ENCODE measurements around the gene OR10AD1. TPM values are rescaled to one million over a fixed set of nuclear protein-coding genes. Genes with fewer than 3 reads are reported as not detected.
A peak's percentile ranks its signal among the peaks of the same experiment; 100 is the strongest.

The OR10AD1 gene
- total RNA-seq, 3 donors from 2014 or later: not detected

- peaks cover 2 to 27% of the 10 kb centered on the region in 2 donors for H3K27me3 ChIP-seq
- no peak for TF ChIP-seq CTCF (IDR thresholded peaks at IDR 0.05)
- no peak for TF ChIP-seq POLR2AphosphoS5 (IDR thresholded peaks at IDR 0.05)
- no peak for TF ChIP-seq POLR2A (IDR thresholded peaks at IDR 0.05)
- intact Hi-C loops (cut with DNase I; ENCODE audit: low total_unique reads): no loop called here
- peak overlapping the region in 2 of 3 donors; percentile 65 to 88 for H3K4me3 ChIP-seq
- peaks cover 0 to 6% of the 10 kb centered on the region in 2 donors for H3K4me1 ChIP-seq
- H3K9me3 ChIP-seq: no peaks in the 10 kb centered on the region
- DNase-seq (ENCODE audit: low spot score in 2 of 2): no peak
- H3K36me3 ChIP-seq: no peaks in the 10 kb centered on the region
- no peak overlapping the region for H3K27ac ChIP-seq
These were observed 18.6 kb downstream of the OR10AD1 start for GRCh38 chr12:48184549-48184922.

GRCh38 chr12:48183876-48184548 lies 19.1 kb downstream of the OR10AD1 start:
- Histone ChIP-seq H3K27me3 (peaks cover 2 to 27% of the 10 kb centered on the region in 2 donors), H3K27ac (peak overlapping the region in 1 of 2 donors; percentile 75)
- intact Hi-C loops (cut with DNase I; ENCODE audit: low total_unique reads): no loop called here

GRCh38 chr12:48183091-48183875 lies 19.8 kb downstream of the OR10AD1 start, which contains the start of gene CCDC184:
Gene CCDC184 (plus strand): TSS chr12:48183644. CDS start chr12:48184123, 479 bp downstream.
- H3K4me3 ChIP-seq: peak within 1 kb of the TSS; percentile 59 to 88 (median 65)
- H3K27ac ChIP-seq: peak within 1 kb of the TSS in 1 of 2 donors; percentile 75
- no peak for TF ChIP-seq POLR2AphosphoS5 (IDR thresholded peaks at IDR 0.05)
- TF ChIP-seq POLR2A (IDR thresholded peaks at IDR 0.05): no peak
- no peak for TF ChIP-seq CTCF (IDR thresholded peaks at IDR 0.05)
- no peak for DNase-seq (ENCODE audit: low spot score in 2 of 2)
- no peaks in the 10 kb centered on the region for H3K9me3 ChIP-seq
- peaks cover 2 to 32% of the 10 kb centered on the region in 2 donors for H3K27me3 ChIP-seq
- intact Hi-C loops (cut with DNase I; ENCODE audit: low total_unique reads): no loop called here
- no peaks in the 10 kb centered on the region for H3K36me3 ChIP-seq
- peaks cover 0 to 6% of the 10 kb centered on the region in 2 donors for H3K4me1 ChIP-seq

More at GRCh38 chr12:48183876-48184548, 19.1 kb downstream of the OR10AD1 start:
- H3K4me3 ChIP-seq: peak overlapping the region; percentile 59 to 88 (median 65)
- H3K4me1 ChIP-seq: peaks cover 0 to 6% of the 10 kb centered on the region in 2 donors
- H3K36me3 ChIP-seq: no peaks in the 10 kb centered on the region
- no peak for TF ChIP-seq CTCF (IDR thresholded peaks at IDR 0.05)
- TF ChIP-seq POLR2AphosphoS5 (IDR thresholded peaks at IDR 0.05): no peak
- no peak for TF ChIP-seq POLR2A (IDR thresholded peaks at IDR 0.05)
- no peak for DNase-seq (ENCODE audit: low spot score in 2 of 2)
- H3K9me3 ChIP-seq: no peaks in the 10 kb centered on the region

- H3K4me3 ChIP-seq: peak overlapping the region; percentile 59 to 88 (median 65)
- H3K27me3 ChIP-seq: peaks cover 2 to 32% of the 10 kb centered on the region in 2 donors
- TF ChIP-seq POLR2A (IDR thresholded peaks at IDR 0.05): no peak
- TF ChIP-seq POLR2AphosphoS5 (IDR thresholded peaks at IDR 0.05): no peak
- no peak for TF ChIP-seq CTCF (IDR thresholded peaks at IDR 0.05)
- no peaks in the 10 kb centered on the region for H3K36me3 ChIP-seq
- H3K9me3 ChIP-seq: no peaks in the 10 kb centered on the region
- intact Hi-C loops (cut with DNase I; ENCODE audit: low total_unique reads): no loop called here
- peaks cover 0 to 6% of the 10 kb centered on the region in 2 donors for H3K4me1 ChIP-seq
- peak overlapping the region in 1 of 2 donors; percentile 75 for H3K27ac ChIP-seq
- no peak for DNase-seq (ENCODE audit: low spot score in 2 of 2)
These were observed 20.5 kb downstream of the OR10AD1 start for GRCh38 chr12:48182631-48183030.

All from breast epithelium (tissue), 4 donors.